Pons (tissue), 1 donor: ENCODE data around the gene IGLL1.
A peak's percentile ranks its signal among the peaks of the same experiment; 100 is the strongest.
"Not testable (repeated sequence)": the region's sequence is repeated elsewhere in the genome, so short reads cannot be mapped to it uniquely, and the experiment has no call there.

Experiments used
- DNase-seq: peaks from one replicate; pipeline ENCODE4 v3.0.0-alpha.2; 2016; ENCODE audit warnings: low spot score

Gene IGLL1

GRCh38 chr22:23579870-23580575 is at the start of gene IGLL1:
Gene IGLL1, minus strand, starts transcription at chr22:23580290. Its CDS starts 100 bp downstream, at chr22:23580190.
- DNase-seq, result no peak

- DNase-seq, result not testable (repeated sequence)
Measured at GRCh38 chr22:23628056-23628743, 48.1 kb upstream of the IGLL1 start.

GRCh38 chr22:23627401-23628055 is 47.4 kb upstream of the IGLL1 start:
- peak; percentile 6 for DNase-seq

DNA sequence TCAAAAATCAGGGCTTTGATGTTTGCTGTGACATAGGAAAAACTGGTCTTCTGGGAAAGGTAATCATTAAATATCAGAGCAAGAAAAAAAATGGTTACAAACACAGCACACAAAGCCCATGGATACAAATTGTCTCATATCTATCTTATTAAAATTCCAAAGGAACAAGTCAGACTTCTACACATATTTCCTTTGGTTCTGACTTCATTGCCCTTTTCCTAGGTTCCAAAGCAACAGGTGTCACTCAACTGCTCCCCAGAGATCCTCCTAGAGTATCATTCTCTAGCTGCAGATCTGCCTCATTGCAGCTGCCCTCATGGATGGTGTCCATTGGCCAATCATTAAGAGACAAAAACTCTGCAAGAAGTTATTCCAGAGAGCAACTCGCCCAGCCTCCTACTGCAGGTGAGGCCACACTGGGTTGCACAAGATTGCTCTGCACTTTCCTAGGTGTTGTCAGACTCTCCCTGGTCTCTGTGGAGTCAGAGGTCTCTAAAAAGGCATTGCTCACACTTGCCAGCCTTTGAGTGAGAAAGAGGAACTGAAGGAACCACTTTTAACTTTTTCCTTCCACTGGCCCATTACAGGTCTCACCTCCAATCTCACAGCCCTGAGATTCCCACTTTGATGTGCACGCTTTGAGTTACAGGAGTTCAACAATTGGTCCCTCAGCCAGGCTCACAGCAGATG is 46.3 kb upstream of the IGLL1 start:
- no peak for DNase-seq

DNA sequence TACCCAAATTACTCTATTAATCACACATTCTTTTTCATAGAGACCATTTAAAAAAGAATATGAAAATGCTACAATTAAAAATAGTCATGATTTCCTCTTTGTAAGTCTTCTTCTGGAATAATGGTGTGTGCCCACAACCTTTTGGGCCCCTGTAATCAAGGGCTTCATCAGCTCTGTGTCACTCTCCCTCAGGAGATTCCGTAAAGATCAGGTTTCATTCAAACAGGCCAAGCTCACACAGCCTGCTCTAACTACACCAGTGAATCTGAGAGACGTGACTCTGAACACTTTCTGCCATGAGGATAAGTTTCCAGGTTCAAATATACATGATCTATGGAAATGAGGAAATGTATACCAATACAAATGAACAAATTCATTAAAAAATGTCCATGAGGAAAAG is 42.5 kb upstream of the IGLL1 start:
- no peak for DNase-seq

DNA sequence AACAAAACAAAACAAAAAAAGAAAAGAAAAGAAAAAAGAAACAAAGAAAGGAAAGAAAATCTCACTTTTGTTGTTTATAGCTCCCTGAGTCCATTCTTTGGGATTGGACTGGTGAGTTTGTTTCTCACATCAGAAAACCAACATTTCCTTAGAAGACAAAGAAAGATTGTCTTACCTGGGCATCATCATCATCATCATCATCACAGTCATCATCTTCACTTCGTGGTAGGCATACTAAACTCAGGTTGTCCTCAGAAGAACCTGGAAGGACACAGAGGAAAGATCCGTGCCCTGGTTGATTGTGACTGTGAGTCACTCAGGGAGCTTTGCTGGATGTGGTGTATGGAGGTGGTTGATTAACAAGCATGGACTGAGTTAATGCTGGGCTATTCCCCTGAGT is 41.8 kb upstream of the IGLL1 start:
- DNase-seq, result not testable (repeated sequence)

- DNase-seq, result no peak
Measured at GRCh38 chr22:23621082-23621780, 41.1 kb upstream of the IGLL1 start.

GRCh38 chr22:23613193-23613972 is 33.3 kb upstream of the IGLL1 start:
- no peak for DNase-seq

- DNase-seq, result no peak
Measured at GRCh38 chr22:23609983-23610781, 30.1 kb upstream of the IGLL1 start.

DNA sequence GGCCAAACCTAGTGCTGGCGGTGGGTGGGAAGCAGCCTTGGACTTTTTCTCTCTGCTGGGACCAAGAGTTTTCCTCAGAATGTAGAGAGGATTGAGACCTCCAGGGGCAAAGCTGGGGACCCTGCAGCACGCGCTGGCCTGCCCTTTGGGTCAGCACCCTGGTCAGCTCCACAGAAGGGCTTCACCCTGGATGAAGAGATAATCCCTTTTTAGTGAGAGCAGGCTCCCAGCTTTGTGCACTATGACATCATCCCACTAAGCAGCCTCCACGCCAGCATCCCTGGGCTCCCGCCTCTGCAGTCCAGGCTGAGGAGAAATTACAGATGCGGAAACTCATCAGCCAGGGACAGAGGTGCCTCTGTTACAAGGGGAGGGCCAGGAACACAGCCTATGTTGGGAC is 28.5 kb upstream of the IGLL1 start:
- DNase-seq, result no peak

DNA sequence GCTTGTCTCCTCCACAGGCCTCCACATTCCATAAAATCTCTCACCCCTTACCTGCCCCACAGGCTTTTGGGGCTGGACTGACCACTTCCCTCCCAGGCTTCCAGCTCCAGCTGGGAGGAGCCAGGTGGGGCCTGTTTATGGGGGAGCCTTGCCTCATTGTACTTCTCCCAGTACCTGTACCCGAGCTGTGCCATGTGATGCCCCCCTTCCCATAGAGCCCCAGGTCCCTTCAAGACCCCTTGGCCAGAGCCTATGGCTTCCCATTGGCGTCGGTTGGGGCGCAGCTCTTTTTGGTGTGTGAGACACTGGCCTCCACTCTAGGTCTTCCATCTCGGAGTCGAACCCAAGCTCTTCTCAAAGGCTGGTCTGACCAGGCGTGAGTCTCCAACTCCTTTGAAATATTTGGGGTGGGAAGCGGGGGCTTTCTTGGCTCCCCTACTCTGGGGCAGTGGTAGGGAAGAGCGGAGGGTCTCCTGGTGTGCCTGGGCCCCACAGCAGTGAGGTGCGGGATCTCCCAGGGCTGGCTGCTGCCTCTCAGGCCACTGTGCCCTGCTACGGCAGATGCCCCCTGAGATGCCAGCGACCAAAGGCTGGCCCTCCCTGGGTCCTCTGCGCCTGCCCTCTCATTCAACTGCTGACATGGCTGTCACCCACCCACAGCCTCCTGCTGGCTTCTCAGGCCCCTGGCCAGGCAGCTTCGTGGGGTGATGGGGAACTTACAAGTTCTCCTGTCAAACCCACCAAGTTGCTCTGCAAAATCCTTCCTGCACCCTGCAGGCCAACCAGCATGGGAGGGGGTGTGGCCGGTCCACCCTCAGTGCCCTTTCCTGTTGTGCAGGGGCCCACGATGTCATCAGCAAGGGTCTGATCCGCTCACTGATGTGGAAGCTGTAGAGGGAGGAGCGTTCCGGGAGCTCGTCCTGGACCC is 26.4 kb upstream of the IGLL1 start:
- no peak for DNase-seq

- DNase-seq, result no peak
Measured at GRCh38 chr22:23604939-23605712, 25.0 kb upstream of the IGLL1 start.

DNA sequence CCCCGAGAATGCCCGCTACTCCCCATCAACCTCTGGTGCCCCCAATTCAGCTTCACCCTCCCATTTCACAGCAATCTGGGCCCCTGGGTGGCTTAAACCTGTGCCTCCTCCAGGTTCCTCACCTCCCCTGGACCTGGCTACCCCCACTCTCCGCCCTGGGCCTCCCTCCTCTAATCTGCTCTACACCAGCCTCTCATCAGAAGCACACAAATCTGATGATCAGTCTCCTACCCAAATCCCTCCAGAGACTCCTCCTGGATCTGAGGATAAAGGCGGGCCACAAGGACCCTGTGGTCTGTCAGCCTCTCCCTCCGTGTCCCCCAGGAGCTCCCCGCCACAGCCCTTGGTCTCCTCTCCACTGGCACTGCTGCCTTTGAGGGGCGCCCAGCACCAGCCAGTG is 23.2 kb upstream of the IGLL1 start:
- no peak for DNase-seq

DNA sequence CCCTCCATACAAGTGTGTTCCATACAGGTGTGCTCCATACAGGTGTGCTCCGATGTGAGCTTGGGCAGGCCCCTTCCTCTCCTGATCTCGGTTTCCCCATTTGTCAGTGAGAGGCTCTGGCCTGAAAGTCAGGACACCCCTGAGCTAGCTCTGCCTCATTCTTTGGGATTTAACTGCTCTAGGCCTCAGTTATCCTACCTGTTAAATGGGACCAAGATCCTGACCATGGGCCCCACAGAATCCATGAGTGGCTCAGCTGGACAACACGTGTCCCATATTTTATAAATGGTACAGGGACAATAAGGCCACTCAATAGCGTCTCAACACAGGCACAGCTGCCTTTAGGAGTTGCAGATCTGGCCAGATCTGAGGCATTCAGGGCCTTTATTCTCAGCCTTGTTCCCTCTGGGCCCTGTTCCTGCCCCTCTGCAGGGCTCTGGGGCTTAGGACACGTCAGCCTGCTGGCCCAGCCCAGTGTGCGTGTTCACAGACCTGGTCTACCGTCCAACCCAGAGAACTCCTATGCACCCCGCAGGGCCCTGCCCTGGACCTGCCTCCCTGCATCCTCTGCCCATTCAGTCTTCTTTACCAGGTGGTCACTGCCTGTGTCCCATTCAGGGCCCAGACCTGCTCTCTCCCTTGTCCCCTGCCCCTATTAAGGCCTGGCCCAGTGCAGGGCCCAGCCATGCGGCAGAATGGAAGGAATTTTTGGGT is 18.9 kb upstream of the IGLL1 start:
- no peak for DNase-seq

DNA sequence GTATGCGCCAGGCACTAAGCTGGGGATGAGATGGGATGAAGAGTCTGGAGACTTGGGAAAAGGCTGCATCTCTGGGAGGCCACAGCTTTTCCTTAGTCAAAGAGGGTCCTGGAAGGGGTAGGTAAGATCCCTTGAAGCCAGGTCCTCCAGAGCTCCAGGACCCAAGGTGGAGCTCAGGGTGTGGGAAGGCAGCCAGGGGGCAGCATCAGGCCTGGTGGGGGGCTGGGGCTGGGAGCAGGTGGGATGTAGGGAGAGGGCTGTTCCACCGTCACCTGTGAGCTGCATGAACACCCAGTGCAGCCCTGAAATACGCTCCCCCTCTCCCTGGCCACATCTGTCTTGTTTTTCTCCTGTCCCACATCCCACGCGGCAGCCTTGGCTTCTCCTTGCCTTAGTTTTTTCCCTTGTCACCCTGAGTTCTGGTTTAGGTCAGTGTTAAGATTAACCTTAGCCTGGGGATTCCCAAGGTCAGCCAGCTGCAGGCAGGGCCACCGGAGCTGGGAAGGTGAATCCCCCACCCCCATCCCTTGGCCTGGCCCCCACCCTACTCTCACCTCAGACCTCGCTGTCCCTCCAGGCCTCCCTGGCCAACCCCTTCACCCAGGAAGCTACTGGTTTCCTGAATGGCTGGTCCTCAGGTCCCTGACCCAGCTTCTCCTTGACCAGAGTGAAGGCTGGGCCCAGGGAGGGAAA is 17.6 kb upstream of the IGLL1 start:
- not testable (repeated sequence) for DNase-seq

DNA sequence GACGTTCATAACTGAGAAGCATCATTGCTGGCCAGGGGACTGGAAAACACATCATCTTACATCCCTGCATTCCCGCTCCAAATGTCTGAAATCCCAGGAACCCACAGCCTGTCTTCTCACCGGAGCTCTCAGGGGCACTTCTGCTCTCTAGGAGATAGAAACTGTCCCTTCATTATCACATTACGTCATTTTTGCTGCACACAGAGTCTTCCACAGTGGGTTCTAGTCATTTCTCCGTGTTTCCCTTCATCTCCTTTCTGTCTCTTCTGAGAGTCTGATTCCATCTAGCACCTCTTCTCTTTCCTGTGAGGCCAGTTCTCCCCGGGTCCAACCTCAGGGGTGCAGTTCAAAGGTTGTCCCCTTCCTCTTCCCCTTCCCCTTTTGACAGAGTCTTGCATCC is 15.8 kb upstream of the IGLL1 start:
- DNase-seq, result not testable (repeated sequence)

- DNase-seq, result no peak
Measured at GRCh38 chr22:23591846-23592245, 11.8 kb upstream of the IGLL1 start.
